CD4-positive, alpha-beta T cell treated with Interferon gamma for 1 hour (primary cell): ENCODE measurements around the gene ALAS1.
A peak's percentile ranks its signal among the peaks of the same experiment; 100 is the strongest.
"Not testable (repeated sequence)": the region's sequence is repeated elsewhere in the genome, so short reads cannot be mapped to it uniquely, and the experiment has no call there.

ENCODE experiments used
- DNase-seq: peaks from one replicate; pipeline ENCODE4 v3.0.0-alpha.2; 2020

The ALAS1 gene

DNA sequence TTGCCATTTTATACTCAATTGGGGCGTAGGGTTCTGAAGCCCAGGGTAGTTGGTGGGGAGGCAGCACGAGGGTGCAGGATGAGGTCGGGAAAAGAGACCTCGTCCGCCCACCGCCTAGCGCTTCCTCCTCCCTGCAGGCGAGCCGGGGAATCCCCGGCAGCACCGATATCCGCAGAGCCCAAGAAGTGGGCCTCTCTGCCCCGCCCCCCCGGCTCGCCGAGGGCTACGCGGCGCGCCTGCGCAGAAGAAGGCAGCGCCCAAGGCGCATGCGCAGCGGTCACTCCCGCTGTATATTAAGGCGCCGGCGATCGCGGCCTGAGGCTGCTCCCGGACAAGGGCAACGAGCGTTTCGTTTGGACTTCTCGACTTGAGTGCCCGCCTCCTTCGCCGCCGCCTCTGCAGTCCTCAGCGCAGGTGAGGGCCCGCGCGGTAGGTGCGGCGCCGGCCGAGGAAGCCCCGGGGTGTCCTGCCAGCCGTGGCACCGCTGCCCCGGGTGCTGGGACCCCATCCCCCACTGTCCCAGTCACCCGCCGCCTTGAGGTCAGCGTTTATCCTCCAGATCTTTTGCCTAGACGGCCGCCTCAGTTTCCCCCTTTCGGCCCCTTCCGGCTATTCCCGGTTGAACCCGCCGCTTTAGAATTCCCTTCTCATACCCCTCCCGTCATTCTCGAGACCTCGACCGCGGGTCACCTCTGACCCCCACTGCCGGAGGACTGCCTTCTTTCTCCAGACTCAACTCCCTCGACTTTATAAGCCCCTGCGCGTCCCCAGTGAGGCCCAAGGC, at the start of gene ALAS1:
TSS of gene ALAS1 (plus strand) at position 319 of the 784 bp plus-strand sequence. CDS start 1,082 bp downstream, outside the sequence.
- peak; percentile 93 for DNase-seq

GRCh38 chr3:52149021-52149420, 48.9 kb upstream of the ALAS1 start:
- no peak for DNase-seq

DNA sequence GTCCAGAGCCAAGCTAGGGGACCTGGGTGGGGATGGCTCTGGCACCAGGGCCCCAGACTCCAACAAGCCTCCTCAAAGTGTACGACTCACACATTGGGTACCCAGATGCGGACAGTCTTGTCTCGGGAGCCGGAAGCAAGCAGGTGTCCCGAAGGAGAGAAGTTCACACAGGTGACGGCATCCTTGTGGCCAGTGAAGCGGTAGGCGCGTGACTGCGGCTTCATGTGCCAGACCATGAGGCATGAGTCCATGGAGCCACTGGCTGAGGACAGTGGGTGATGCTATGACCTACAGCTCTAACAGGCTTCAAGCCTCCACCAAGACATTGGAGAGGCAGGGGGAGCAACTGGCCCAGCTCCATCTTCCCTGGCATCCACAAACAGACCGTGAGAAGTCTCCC, 48.2 kb upstream of the ALAS1 start:
- DNase-seq = no peak

DNA sequence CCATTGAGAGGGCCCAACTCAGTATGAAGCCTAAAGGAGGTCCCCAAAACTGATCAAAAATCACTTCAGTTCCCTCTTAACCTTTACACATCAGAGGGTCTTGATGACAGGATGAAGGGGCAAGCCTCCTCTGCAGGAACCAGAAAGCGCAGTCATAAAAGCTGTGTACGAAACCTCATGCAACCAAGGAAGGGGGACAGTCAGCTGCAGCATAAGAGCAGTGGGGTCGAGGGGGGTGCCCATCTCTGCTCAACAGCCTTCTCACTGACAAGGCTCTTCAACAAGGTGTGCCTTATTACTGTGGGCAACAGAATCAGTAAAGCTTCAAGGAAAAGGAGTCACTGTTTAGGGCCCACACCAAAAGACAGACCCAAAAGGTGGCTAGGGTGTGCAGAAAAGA, 47.6 kb upstream of the ALAS1 start:
- no peak for DNase-seq

- DNase-seq = no peak
Measured at GRCh38 chr3:52150860-52151259, 47.1 kb upstream of the ALAS1 start.

DNA sequence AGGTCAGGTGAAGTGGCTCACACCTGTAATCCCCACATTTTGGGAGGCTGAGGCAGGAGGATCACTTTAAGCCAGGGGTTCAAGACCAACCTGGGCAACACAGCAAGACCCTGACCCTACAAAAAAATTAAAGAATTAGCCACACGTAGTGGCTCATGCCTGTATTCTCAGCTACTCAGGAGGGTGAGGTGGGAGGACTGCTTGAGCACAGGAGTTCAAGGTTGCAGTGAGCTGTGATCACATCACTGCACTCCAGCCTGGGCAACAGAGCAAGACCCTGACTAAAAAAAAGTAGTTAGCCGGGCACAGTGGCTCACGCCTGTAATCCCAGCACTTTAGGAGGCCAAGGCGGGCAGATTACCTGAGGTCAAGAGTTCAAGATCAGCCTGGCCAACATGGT, 46.0 kb upstream of the ALAS1 start:
- DNase-seq = not testable (repeated sequence)

GRCh38 chr3:52153389-52154096, 44.4 kb upstream of the ALAS1 start:
- DNase-seq = no peak

- peak; percentile 89 for DNase-seq
Measured at GRCh38 chr3:52154135-52155094, 43.5 kb upstream of the ALAS1 start, which contains the start of gene POC1A. Gene POC1A, minus strand, starts transcription at chr3:52154423. Its CDS starts 51 bp downstream, at chr3:52154372.

- DNase-seq = no peak
Measured at GRCh38 chr3:52155912-52156311, 42.0 kb upstream of the ALAS1 start.

- DNase-seq = no peak
Measured at GRCh38 chr3:52159503-52159902, 38.5 kb upstream of the ALAS1 start.

GRCh38 chr3:52162250-52162872, 35.6 kb upstream of the ALAS1 start:
- DNase-seq = no peak

GRCh38 chr3:52167240-52167639, 30.7 kb upstream of the ALAS1 start:
- DNase-seq = no peak

DNA sequence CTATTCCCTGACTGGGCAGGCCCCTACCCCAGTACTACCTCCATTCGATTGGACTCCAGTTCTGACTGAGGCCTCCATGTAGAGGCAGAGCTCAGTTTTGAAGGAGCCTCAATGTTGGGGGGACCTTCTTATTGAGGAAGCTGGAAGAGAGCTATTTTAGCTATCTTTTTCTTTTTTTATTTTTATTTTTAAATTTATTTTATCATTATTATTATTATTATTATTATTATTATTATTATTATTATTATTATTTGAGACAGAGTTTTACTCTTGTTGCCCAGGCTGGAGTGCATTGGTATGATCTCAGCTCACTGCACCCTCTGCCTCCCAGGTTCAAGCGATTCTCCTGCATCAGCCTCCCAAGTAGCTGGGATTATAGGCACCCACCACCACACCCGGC, 27.7 kb upstream of the ALAS1 start:
- DNase-seq = not testable (repeated sequence)

- DNase-seq = no peak
Measured at GRCh38 chr3:52171514-52172261, 26.3 kb upstream of the ALAS1 start.

- DNase-seq = no peak
Measured at GRCh38 chr3:52172262-52172757, 25.6 kb upstream of the ALAS1 start.

- DNase-seq = no peak
Measured at GRCh38 chr3:52173101-52173500, 24.9 kb upstream of the ALAS1 start.

DNA sequence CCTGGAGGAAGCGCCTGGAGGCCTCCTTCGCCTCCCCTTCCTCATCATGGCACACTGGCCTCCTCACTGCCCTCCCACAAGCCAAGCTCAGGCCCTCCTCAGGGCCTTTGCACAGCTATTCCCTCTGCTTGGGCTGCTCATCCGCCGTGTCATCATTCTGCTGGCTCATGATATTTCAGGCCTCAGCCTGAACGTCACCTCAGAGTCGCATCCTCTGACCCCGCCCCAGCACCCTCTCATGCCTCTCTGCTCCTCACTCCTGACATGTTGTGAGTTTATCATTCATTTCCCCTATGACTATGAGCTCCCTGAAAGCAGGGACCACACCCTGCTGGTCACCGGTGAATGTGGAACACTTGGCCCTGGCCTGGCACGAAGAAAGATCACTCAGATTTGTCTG, 23.1 kb upstream of the ALAS1 start:
- peak; percentile 64 for DNase-seq

DNA sequence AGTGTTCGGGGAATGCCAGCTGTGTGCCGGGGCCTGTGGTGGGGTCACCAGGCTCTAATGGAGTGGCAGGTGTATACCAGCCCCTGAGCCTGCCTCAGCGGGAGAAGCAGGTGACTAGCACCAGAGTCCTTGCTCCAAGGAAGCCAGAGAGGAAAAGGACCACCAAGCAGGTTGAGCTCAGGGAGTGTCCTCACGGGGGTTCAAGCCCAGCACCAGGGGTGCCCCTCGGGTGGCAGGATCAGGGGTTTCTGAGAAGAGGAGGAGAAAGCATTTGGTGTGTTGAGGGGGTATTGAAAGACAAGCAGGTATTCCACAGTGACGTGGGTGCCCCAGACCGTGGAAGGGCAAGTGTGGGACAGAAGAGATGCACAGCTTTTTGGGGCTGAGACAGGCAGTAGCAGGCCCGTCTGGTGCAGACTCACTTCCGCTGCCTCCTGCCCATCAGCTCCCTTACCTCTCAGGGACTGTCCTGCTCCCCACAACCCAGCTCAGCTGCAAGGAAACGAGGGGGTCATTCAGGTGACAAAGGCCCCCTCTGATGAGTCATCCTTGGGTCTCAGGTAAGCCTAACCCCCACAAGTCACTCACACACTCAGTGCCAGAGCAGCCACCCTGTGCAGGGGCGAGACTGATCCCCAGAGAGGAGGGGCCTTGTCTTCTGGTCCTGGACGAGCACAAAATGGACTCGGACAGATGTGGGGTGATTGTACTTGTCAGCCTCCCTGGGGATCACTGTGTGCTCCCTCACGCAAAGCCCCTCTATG, 22.4 kb upstream of the ALAS1 start:
- no peak for DNase-seq

GRCh38 chr3:52176180-52176752, 21.7 kb upstream of the ALAS1 start:
- DNase-seq = no peak

- no peak for DNase-seq
Measured at GRCh38 chr3:52176951-52177700, 20.8 kb upstream of the ALAS1 start.
